RWPE2 (cell line): ENCODE data around the gene FAF1.
"Not testable (repeated sequence)": the region's sequence is repeated elsewhere in the genome, so short reads cannot be mapped to it uniquely, and the experiment has no call there.

Source experiments
- ATAC-seq: fragments of 200-7000 bp; cut with Tn5 transposase; 3 replicates; pipeline ENCODE4 v1.9.1; 2021; ENCODE audit warnings: low read depth
- DNase-seq: peaks from one replicate; pipeline ENCODE4 v3.0.0-alpha.2; 2020; ENCODE audit warnings: low spot score
- H3K27ac ChIP-seq: fragments of 450-650 bp; 2 replicates; pipeline ENCODE4 v1.5.1; 2017; ENCODE audit warnings: mild to moderate bottlenecking; ENCODE audit not compliant: poor library complexity, severe bottlenecking
- H3K27me3 ChIP-seq: fragments of 250-450 bp; sonication (Bioruptor Pico); 2 replicates; pipeline ENCODE4 v1.5.1; 2021; ENCODE audit warnings: mild to moderate bottlenecking, moderate library complexity; ENCODE audit not compliant: insufficient read depth, poor library complexity, severe bottlenecking
- H3K36me3 ChIP-seq: fragments of 250-450 bp; sonication (Bioruptor Pico); 2 replicates; pipeline ENCODE4 v1.5.1; 2020; ENCODE audit warnings: low read depth, mild to moderate bottlenecking, moderate library complexity
- H3K4me1 ChIP-seq: fragments of 250-450 bp; sonication (Bioruptor Pico); 2 replicates; pipeline ENCODE4 v1.5.1; 2021; ENCODE audit warnings: mild to moderate bottlenecking, moderate library complexity; ENCODE audit not compliant: insufficient read depth, poor library complexity, severe bottlenecking
- H3K4me3 ChIP-seq: fragments of 250-450 bp; sonication (Bioruptor Pico); 2 replicates; pipeline ENCODE4 v1.5.1; 2021; ENCODE audit warnings: mild to moderate bottlenecking, moderate library complexity; ENCODE audit not compliant: severe bottlenecking
- H3K9me3 ChIP-seq: fragments of 250-450 bp; sonication (Bioruptor Pico); 2 replicates; pipeline ENCODE4 v1.5.1; 2021; ENCODE audit warnings: mild to moderate bottlenecking, moderate library complexity; ENCODE audit not compliant: severe bottlenecking
- CTCF ChIP-seq: fragments of 450-650 bp; IDR thresholded peaks from one replicate; pipeline ENCODE4 v1.5.1; 2017; ENCODE audit warnings: mild to moderate bottlenecking, moderate library complexity; ENCODE audit not compliant: poor library complexity, severe bottlenecking

Gene FAF1

GRCh38 chr1:50750021-50750619 is 209.9 kb downstream of the FAF1 start:
- ATAC-seq (peak; percentile 63; the same call in 2 of the 3 replicates), DNase-seq (no peak)
- no peaks in the 10 kb centered on the region for H3K36me3 ChIP-seq
- no peaks in the 10 kb centered on the region for H3K9me3 ChIP-seq
- H3K4me3 ChIP-seq = no peak overlapping the region
- TF ChIP-seq CTCF = peak; percentile 80
- no peak overlapping the region for H3K27ac ChIP-seq
- no peaks in the 10 kb centered on the region for H3K4me1 ChIP-seq
- H3K27me3 ChIP-seq = no peaks in the 10 kb centered on the region

GRCh38 chr1:50747394-50747793 is 212.7 kb downstream of the FAF1 start:
- ATAC-seq = no peak
- no peak overlapping the region for H3K4me3 ChIP-seq
- no peak for TF ChIP-seq CTCF

GRCh38 chr1:50742523-50742922 is 217.5 kb downstream of the FAF1 start:
- Histone ChIP-seq H3K9me3 (no peaks in the 10 kb centered on the region), H3K36me3 (peaks cover 45% of the 10 kb centered on the region), H3K27me3 (no peaks in the 10 kb centered on the region), H3K27ac (no peak overlapping the region), H3K4me1 (no peaks in the 10 kb centered on the region), H3K4me3 (no peak overlapping the region)
- ATAC-seq = no peak
- DNase-seq = no peak
- no peak for TF ChIP-seq CTCF

More at GRCh38 chr1:50747394-50747793, 212.7 kb downstream of the FAF1 start:
- DNase-seq = no peak
- H3K9me3 ChIP-seq = no peaks in the 10 kb centered on the region
- H3K27ac ChIP-seq = no peak overlapping the region
- peaks cover 15% of the 10 kb centered on the region for H3K36me3 ChIP-seq
- H3K27me3 ChIP-seq = no peaks in the 10 kb centered on the region
- no peaks in the 10 kb centered on the region for H3K4me1 ChIP-seq

GRCh38 chr1:50739125-50739524 is 220.9 kb downstream of the FAF1 start:
- Histone ChIP-seq H3K27me3 (no peaks in the 10 kb centered on the region), H3K36me3 (peaks cover 48% of the 10 kb centered on the region), H3K27ac (no peak overlapping the region), H3K4me3 (no peak overlapping the region), H3K4me1 (no peaks in the 10 kb centered on the region), H3K9me3 (no peaks in the 10 kb centered on the region)
- DNase-seq = no peak
- TF ChIP-seq CTCF = no peak
- no peak for ATAC-seq

- ATAC-seq = no peak
- H3K4me3 ChIP-seq = no peak overlapping the region
- H3K27ac ChIP-seq = no peak overlapping the region
- no peaks in the 10 kb centered on the region for H3K27me3 ChIP-seq
- peaks cover 37% of the 10 kb centered on the region for H3K36me3 ChIP-seq
- DNase-seq = no peak
- no peaks in the 10 kb centered on the region for H3K4me1 ChIP-seq
- H3K9me3 ChIP-seq = no peaks in the 10 kb centered on the region
- peak; percentile 81 for TF ChIP-seq CTCF
Measured at GRCh38 chr1:50735443-50735842, 224.6 kb downstream of the FAF1 start.

GRCh38 chr1:50727578-50727977 is 232.5 kb downstream of the FAF1 start:
- not testable (repeated sequence) for H3K27ac ChIP-seq, DNase-seq

More at GRCh38 chr1:50727578-50727977, 232.5 kb downstream of the FAF1 start:
- H3K9me3 ChIP-seq, H3K27me3 ChIP-seq, ATAC-seq, H3K4me3 ChIP-seq, H3K4me1 ChIP-seq, H3K36me3 ChIP-seq: not testable (repeated sequence)
